Peyer's patch (tissue), 4 donors: ENCODE data around the gene KLK8.

Source experiments
- POLR2A ChIP-seq, 2 donors: fragments of 450-650 bp; IDR thresholded peaks; one replicate each; pipeline ENCODE4 v1.5.1; 2017; ENCODE audit warnings: antibody characterized with exemption in 2 of 2, mild to moderate bottlenecking in 2 of 2, moderate library complexity in 2 of 2
- TF ChIP-seq, protein P1 (sequence below), 6 experiments: fragments of 450-650 bp in 4 of 6; fragments of 200-600 bp in 2 of 6; sonication (generic) in 1 of 6; IDR thresholded peaks; one replicate each; pipeline ENCODE4 v1.5.1; 2017 to 2019; ENCODE audit warnings: antibody characterized with exemption in 6 of 6, mild to moderate bottlenecking in 3 of 6, moderate library complexity in 1 of 6

DNA sequence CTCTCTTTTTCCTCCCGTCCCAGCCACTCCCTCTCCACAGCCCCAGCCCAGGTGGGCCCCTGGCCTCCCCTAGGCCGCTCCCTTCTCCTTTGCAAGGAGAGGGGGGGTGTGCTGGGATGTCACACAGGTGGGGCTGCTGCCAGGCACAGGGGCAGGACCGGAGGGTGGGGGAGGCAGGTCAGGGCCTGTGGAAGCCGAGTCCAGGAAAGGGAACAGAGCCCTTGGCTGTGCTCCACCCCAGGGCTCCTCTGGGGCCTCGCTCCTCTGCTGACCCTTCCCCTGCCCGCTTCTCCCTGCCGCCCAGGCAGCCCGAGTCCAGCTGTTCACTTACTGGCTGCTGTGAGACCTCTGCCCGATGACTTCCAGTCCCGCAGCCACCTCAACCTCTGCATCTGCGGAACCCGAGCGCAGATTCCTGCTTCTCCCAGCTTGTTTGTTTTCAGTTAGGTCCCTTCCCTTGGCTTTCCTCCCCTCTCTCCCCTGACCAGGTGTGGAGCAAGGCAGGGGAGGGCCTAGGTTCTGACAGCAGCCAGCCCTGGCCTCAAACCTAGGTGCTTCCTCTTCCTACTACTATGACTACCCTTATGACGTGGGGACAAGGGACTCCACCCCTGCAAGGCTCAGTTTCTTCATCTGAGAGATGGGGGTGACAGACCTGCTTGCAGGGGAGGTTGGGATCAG is 25.9 kb upstream of the KLK8 start:
- TF ChIP-seq POLR2A (IDR thresholded peaks at IDR 0.05), result no peak
- TF ChIP-seq, protein P1, sequence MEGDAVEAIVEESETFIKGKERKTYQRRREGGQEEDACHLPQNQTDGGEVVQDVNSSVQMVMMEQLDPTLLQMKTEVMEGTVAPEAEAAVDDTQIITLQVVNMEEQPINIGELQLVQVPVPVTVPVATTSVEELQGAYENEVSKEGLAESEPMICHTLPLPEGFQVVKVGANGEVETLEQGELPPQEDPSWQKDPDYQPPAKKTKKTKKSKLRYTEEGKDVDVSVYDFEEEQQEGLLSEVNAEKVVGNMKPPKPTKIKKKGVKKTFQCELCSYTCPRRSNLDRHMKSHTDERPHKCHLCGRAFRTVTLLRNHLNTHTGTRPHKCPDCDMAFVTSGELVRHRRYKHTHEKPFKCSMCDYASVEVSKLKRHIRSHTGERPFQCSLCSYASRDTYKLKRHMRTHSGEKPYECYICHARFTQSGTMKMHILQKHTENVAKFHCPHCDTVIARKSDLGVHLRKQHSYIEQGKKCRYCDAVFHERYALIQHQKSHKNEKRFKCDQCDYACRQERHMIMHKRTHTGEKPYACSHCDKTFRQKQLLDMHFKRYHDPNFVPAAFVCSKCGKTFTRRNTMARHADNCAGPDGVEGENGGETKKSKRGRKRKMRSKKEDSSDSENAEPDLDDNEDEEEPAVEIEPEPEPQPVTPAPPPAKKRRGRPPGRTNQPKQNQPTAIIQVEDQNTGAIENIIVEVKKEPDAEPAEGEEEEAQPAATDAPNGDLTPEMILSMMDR (IDR thresholded peaks at IDR 0.05), result no peak
